Left kidney (tissue), 2 donors: ENCODE data around the gene NFASC. TPM values are rescaled to one million over a fixed set of nuclear protein-coding genes. Genes with fewer than 3 reads are reported as not detected.

Experiments
- DNase-seq: peaks from one replicate; pipeline ENCODE4 v3.0.0-alpha.2; 2013
- polyA plus RNA-seq: library from polyadenylated mRNA; unstranded; fragments of 120-200 nt; gene quantifications from one replicate; pipeline ENCODE4 v1.2.1, GENCODE V29; 2013; ENCODE audit not compliant: insufficient read length

NFASC gene
- polyA plus RNA-seq, 1 donor = 34.4 TPM

DNA sequence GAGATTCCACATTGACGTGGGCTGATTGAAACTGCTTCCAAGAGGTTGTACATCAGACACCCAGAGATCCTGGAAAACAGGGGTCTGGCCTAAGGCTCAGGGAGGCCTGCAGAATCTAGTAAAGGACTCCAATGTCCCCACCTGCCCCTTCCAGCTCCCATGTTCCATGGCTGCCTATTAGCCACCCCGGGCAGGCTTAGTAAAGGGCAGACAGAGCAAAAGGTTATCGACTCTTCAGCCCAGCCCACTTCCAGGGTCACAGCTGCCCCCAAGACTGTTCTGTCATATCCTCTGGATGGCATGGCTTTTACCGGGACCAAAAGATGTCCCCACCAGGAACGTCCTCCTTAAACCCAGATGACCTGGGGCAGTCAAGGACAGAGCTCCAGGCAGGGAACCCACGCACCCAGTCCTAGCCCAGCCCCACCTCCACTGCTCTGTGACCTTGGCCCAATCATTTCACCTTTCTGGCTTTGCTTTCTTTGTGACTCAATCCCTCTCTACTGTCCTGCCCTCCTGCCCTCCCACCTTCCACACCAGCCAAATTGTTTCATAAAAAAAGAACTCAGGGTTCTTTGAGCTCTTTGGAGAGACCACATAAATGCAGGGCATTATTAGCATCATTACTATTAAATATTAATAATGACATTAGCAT, 167.6 kb downstream of the NFASC start:
- DNase-seq = no peak

DNA sequence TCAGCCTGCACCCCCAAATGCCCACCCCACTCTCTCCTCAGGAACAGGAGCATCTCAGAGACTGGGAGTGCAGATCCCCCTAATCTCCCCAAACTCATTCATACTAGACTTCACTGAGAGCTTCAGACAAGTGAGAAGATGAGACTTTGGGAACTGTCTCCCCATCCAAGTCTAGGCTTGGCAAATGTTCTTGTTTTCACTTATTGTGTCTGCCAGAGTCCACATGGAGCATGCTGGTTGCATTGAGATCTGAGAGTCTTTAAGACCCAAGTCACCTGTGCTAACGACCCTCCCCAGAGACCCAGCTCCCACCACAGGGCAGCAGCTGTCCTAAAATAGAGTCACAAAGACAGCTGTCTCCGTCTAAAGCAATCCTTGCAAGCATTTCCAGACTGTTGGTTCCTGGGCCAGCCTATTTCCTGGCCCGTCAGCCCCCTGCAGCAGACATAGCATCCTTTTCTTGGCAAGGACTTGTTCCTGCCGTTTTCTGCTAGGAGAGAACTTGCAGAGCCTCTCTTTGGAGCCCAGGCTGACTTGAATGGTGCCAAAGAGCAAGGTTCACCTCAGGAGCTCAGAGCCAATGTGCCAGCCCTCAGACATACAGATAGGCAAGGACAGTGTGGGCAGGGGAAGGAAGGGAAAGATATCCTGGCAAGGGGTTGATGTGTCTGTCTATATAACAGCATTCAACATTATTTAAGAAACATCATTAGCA, 170.5 kb downstream of the NFASC start:
- DNase-seq = no peak

DNA sequence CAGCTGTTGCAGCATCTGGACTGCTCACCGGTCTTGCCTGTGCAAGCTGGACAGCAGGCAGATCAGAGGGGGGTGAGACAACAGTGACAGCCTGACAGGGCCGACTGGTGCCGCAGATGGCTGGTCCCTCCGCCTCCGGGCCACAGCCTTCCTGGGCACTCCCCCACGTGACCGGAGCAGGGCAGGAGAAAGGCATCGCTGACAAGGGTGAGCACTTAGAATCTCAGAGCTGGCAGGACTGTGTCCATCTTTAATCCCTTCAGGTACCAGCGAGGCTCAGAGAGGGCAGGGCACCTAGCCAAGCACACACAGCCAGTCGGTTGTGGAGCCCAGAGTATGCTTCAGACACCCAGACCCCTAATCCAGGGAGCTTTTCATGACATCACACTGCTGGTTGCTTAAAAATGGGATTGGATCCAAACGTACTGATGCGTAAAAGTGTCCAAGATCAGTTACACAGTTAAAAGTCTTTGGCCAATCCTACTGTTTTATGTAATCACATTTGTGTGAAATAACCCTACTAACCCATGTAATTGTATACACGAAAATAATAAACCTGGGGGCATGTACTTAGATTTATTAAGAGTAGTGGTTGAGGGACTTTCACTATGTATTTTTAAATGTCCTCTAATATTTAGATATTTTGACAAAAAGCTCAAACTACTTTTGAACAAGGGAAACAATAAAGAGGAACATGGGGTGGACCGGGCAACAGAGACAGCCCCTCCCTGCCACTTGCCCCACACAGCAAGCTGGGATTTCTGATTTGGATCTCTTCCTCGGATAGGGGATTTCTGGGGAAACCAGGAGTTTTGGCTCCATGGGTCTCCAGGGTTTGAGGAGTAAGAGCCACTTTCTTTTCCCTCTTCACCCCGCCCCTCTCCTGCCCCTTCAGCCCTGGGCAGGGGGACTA, 171.6 kb downstream of the NFASC start:
- no peak for DNase-seq

DNA sequence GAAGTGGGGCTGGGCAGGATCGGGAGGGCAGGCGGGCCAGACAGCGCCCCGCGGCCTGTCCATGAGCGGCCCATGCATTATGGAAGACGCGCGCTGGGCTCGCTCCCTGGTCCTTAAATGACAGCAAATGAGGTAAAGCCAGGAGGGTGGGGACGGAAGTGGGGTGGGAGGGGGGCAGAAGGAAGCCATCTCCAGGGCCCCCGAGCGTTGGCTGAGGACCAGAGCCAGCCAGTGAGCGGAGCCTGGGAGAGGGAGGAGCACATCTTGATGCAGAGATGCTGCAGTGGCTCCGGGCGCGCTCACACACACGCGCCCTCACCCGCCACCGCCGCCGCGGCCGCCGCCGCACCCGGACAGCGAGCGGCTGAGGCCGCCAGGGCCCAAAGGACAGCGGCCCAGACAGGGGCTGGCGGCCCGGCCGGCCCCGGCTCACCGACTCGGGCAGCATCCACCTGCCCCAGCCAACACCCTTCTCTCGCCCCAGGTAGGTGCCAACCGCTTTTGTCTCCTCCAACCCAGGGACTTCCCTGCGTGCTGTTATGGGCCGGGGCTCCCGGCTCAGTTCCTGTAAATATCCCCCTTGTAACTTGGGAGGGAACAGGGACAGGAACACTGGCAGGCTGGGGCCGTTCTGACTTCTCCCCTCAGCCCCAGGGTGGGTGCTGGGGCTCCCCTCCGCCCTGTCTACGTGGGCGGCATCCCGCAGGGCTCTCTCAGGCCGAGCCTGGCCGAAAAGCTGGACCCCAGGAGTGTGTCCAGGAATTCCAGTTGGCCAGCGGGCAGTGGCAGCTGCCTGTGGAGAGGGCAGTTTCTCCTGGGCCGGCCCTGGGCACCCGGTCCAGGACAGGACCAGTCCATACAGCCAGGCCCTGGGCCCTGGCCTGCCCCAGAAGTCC, 172.5 kb downstream of the NFASC start, which contains the start of gene CNTN2:
CNTN2 (plus strand) TSS at position 302 of the 896 bp plus-strand sequence. CDS start 9,974 bp downstream, outside the sequence.
- no peak for DNase-seq

DNA sequence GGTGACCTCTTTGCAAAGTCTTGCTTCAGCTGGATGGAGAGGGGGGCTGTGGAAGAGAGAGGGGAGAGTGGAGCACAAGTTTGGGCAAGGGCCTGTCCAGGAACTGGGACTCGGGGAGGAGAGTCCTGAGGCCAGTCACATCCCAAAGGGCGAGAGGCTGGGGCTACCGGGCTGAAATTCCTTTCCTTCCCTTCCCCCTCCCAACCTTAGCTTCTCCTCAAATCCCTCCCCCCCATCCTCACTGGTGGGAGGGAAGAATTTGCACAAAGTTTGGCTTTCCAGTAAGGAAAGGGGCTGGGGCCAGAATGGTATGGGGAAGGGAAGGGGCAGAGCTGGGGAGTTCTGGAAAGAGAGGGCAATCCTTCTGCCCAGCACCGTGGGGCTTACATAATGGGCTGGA, 173.2 kb downstream of the NFASC start:
- DNase-seq = no peak

DNA sequence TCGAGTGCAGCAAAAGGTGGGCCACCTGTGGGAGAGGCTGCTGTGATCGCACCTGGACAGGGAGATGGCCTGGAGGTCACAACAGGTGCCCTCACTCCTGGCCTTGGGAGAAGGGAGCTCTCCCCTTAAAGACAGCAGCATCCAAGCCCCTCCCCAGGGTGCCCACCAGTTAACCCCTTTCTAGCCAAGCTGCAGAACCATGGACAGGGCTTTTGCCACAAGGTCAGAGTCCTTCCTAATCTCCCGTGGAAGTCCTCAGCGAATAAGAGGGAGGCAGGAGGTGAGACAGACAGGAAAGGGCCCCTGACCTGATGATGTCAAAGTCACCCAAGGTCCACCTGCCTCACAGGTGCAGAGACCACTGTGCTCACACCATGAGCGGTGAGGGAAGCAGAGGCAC, 174.1 kb downstream of the NFASC start:
- DNase-seq = no peak

DNA sequence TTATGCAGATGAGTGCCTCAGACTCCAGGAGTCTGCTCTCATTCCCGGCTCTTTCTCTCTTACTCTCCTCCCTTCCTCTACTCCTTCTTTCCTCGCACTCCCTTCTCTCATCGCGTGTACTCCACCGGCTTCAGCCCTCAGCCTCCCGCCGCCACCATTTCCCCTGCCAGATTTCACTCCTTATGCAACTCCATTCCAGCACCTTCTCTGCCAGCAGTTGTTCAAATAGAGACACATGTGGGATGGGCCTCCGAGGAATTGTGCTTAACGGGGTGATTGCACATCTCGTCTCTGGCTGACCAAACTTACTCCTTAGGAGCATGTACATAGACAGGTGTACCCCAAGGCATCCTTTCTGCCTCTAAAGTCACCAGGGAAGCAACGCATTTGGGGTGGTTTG, 174.5 kb downstream of the NFASC start:
- no peak for DNase-seq

DNA sequence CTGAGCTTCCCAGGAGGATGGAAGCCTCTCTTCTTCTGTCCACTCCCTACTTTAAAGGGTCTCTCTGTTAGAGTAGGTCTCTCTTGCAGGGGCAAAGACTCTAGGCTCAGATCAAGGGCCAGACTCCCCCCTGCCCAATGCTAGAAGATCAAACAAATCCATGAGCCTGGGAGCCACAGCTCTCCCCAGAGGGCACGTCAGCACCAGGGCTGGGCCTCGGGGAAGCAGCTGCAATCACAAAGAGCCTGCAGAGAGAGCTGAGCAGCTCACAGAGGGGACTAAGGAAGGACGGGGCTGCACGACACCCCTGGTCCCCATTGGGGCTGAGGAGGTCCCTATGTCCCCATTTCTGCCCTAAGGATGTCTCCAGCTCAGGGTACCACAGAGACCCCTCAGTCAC, 176.2 kb downstream of the NFASC start:
- DNase-seq = no peak

DNA sequence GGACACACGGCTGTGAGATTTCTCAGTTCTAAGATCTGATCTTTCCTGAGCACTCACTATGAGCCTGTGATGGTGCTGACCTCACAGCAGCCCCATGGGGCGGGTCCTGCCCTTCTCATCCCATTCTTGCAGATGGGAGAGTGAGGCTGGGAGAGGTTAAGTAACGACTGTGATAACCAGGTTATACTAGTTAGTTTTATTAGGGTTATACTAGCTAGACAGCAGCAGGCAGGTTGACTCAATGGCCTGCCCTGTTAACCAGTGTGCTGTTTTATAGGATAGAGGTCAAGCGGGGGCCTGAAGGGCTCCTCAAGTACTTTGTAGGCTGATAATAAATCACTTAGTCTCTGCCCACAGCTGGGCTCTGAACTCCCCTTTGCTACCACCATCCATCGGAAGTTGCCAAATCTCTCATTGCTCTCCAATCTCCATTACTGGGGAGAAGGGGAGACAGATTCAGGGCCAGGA, 177.1 kb downstream of the NFASC start:
- no peak for DNase-seq

DNA sequence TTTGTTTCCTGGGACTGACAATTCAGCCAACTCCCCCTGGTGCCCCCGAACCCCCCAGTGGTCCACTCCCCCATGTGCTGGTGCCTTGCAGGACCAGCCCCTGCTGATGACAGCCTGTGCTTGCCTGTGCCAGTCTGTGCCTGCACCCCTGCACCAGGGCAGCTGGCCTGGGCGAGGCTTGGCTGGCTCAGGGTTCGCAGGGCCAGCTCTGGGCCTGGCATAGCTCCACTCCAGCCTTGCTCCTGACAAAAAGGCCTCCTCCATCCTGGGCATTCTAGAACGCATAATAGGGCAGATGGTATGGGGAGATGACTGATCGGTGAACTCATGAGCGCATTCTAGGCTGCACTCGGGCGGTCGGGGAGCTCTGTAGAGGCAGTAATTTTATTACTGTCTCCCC, 177.7 kb downstream of the NFASC start:
- DNase-seq = no peak

DNA sequence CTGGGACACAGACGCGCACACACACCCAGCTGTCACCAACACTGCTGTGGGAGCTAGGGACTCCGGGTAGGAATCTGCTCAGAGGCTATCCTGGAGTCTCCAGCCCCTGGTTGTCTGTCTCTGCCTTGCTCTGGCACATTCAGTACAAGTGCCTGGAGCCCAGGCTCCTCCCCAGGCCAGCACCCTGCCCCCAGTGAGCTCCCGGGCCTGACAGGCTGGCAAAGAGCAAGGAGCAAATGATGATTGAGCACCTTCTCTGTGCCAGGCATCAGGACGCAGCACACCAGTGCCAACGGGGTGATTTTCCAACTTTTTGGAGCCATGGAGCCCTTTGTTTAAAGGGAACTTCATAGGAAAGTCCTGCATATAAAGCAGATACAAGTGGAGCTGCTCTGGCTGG, 178.8 kb downstream of the NFASC start:
- DNase-seq = no peak

DNA sequence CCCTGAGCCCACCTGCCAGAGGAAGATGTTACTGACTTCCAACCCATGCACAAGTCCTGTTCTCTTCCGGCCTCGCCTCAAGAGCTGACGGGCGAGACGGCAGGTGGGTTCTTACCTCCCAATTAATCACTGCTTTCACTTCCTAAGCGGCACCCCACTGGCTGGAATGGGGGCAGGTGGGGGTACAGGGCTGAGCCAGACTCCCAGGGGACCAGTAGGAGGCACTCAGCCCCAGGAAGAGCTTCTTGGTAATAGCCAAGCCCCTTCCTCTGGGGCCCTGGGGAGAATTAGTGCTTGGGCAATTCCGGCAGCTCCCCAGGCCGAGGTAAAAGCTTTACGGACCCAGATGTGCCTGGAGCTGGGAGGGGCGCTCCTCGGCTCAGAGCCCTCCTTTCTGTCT, 182.0 kb downstream of the NFASC start:
- DNase-seq = no peak

DNA sequence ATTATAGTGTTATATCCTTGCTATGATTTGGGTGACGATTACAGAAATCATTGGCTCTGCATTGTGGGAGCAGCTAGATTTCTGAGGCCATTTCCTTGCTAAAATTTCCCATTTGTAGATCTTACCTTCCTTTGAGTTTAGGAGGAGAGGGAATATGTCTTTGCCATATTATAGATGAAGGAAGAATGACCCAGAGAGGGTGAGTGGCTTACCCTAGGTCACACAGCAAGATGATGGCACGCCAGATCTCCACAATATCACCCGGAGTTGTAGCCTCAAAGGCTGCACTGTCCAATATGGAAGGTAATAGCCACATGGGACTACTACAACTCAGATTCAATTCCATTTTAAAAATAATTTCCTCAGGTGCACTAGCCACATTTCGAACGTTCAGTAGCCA, 182.6 kb downstream of the NFASC start:
- no peak for DNase-seq

DNA sequence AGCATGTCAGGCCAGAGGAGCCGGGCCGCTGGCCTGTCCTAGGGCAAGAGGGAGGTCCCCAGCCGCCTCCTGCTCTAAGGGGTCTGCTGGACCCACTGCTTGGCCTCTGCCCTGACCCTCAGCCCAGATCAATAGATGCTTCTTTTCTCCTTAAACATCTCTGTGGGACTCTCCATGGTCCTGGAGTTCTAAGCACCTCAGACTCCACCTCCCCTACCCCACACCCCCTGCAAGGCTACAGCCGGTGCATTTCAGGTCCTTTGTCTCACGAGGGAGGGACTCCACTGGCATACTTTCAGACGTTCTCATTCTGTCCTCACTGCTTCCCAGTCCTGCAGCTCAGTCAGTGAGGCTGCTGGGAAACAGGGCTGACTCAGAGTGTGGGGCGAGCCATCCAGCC, 183.4 kb downstream of the NFASC start:
- DNase-seq = no peak

DNA sequence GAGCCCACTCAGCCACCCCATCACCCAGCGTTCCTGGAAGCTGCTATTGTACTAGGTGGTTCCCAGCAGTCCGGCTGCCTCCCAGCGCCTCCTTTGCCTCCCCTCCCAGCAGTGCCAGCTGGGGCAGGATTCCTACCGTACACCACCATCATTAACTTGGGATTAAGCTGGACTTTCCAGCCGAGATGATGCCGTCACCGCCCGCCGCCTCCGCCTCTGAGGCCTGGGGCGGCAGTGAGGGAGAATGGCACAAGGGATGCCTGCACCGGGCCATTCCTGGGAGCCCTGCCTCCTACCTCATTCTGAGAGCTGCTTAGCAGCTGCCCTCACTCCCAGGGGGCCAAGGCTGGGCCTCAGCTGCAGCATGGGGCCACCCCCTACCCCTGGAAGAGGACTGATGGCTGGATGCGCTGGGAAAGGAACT, 185.5 kb downstream of the NFASC start:
- no peak for DNase-seq

DNA sequence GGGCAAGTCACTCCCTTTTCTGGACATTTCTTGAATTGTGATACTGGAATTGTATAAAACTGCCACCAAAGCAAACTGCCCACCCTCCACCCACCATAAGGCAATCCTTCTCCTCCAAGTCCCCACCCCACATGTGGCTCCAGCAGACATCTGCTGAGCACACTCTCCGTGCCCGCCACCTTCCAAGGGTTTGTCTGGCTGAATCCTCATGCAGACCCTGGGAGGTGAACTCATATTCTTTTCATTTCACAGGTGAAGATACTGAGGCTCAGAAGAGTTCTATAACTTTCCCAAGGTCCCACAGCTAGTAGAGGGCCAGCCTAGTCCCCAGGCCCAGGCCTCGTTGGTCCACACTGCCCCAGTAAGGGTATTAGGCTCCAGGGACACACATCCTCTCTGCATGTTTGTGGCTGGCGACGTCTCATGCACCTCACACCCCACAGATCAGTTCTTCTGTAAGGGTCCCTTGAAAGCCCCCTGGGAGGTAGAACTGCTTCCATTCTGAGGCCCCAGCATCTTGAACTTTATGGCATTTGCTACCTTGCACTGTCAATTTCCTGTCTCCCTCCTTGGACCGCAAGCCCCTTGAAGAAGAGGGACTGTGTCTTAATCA, 186.4 kb downstream of the NFASC start:
- no peak for DNase-seq

DNA sequence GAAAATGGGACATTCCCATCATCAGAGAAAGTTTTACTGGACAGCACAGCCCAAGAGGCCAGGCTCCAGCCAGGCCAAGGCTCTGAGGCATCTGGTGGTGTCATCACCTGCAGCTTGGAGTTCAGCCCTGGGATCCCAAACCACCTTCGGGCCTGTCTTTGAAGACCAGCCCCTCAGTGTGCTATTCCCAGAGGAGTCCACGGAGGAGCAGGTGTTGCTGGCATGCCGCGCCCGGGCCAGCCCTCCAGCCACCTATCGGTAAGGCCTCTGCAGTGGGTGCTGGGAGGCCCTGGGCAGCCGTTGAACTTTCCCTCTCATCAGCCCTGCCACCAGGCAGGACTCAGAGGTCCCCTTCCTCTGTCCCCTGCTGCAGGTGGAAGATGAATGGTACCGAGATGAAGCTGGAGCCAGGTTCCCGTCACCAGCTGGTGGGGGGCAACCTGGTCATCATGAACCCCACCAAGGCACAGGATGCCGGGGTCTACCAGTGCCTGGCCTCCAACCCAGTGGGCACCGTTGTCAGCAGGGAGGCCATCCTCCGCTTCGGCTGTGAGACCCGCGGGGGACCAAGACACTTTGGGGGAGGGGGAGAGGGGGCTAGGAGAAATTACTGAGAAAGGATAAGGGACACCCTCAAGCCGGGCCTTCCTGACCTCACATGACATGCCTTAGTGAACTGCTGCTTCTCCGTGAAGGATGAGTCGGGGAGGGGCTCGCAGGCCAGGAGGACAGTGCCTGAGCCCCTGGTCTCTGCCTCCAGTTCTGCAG, 187.3 kb downstream of the NFASC start:
- no peak for DNase-seq

DNA sequence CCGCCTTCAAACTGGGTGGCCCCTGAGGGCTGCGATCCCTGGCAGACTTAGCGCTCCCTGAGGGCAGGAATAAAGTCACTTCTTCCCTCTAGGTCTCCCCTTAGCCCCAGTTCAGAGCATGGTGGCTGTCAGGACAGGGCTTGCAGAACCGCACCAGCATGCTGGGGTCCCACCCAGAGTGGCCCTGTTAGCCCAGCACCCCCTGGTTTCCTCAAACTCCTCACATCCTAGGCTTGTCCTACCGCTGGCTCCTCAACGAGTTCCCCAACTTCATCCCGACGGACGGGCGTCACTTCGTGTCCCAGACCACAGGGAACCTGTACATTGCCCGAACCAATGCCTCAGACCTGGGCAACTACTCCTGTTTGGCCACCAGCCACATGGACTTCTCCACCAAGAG, 188.2 kb downstream of the NFASC start:
- DNase-seq = no peak

DNA sequence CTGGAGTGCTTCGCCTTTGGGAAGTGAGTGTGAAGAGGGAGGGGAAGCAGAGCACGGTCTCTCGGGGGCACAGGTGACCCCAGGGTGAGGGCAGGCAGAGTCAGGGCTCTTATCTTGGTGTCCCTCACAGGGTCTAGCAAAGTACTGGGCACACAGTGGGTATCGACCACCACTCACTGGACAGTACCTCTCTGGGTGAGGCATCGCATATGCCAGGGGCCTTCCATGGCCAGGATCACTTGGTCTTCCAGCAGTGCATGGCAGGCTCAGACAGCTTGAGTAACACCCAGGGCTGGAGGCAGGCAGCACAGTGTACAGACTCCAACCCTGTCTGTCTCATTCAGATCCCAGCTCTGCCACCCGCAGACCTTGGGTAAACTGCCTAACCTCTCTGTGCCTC, 189.0 kb downstream of the NFASC start:
- DNase-seq = no peak

DNA sequence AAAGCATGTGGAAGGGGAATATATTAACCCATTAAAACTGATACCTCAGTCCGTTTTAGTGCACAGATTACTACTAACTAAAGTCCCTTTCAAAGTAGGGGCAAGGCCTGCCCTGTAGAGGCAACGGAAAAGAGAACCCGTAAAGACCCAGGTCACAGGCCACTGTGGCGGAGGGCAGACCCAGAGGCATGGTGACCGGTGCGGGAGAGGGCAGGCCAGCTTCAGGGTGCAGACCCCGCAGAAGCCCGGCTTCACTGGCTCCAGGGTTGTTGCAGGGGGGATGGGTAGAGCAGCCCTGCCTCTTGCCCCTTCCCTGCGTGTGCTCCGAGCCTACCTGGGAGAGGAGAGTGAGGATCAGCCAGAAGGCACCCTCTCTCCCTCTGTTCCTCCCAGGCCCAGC, 190.1 kb downstream of the NFASC start:
- no peak for DNase-seq
